Measurements from ENCODE around the gene EFEMP2. TPM values are rescaled to one million over a fixed set of nuclear protein-coding genes. Genes with fewer than 3 reads are reported as not detected.

EFEMP2 gene
- total RNA-seq, 1 experiment from 2014 or later = 1.4 TPM

GRCh38 chr11:65921033-65921555 lies 48.5 kb upstream of the EFEMP2 start:
- TF ChIP-seq, protein P1, sequence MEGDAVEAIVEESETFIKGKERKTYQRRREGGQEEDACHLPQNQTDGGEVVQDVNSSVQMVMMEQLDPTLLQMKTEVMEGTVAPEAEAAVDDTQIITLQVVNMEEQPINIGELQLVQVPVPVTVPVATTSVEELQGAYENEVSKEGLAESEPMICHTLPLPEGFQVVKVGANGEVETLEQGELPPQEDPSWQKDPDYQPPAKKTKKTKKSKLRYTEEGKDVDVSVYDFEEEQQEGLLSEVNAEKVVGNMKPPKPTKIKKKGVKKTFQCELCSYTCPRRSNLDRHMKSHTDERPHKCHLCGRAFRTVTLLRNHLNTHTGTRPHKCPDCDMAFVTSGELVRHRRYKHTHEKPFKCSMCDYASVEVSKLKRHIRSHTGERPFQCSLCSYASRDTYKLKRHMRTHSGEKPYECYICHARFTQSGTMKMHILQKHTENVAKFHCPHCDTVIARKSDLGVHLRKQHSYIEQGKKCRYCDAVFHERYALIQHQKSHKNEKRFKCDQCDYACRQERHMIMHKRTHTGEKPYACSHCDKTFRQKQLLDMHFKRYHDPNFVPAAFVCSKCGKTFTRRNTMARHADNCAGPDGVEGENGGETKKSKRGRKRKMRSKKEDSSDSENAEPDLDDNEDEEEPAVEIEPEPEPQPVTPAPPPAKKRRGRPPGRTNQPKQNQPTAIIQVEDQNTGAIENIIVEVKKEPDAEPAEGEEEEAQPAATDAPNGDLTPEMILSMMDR (IDR thresholded peaks at IDR 0.05; ENCODE audit: insufficient read depth in 1 of 2, low read depth in 1 of 2, low read length in 1 of 2, severe bottlenecking in 1 of 2, unreplicated experiment in 1 of 2) = no peak
- H3K4me3 ChIP-seq (ENCODE audit: low read depth, low read length) = no peak overlapping the region
- H3K9me3 ChIP-seq = no peaks in the 10 kb centered on the region
- Mint-ChIP-seq H3K4me1 (ENCODE audit: low read depth, unreplicated experiment) (no peaks in the 10 kb centered on the region), H3K9me3 (ENCODE audit: unreplicated experiment) (no peaks in the 10 kb centered on the region), H3K27me3 (ENCODE audit: insufficient read depth, unreplicated experiment) (no peaks in the 10 kb centered on the region), H3K27ac (ENCODE audit: unreplicated experiment) (no peak overlapping the region), H3K4me3 (ENCODE audit: unreplicated experiment) (peak overlapping the region; percentile 90), H3K36me3 (ENCODE audit: insufficient read depth, unreplicated experiment) (peaks cover 19% of the 10 kb centered on the region)
- no peak for DNase-seq
- intact Hi-C loops (cut with micrococcal nuclease; ENCODE audit: unreplicated experiment) = no loop called here
- ChIA-PET CTCF (interaction anchor here (0.7 kb wide), 2 partner anchors 89 to 497 kb away, joined by 4 to 5 read pairs; no protein-coding TSS in a partner anchor), POLR2A (no interaction called here)
- peaks cover 15% of the 10 kb centered on the region for H3K4me1 ChIP-seq
- no TSS peak for BruUV-seq (replicated peaks)
- H3K27me3 ChIP-seq (replicated peaks; ENCODE audit: control insufficient read depth, insufficient read depth, low read length) = no peaks in the 10 kb centered on the region
- no peaks in the 10 kb centered on the region; the same call in 1 of the 2 replicates for H3K36me3 ChIP-seq (ENCODE audit: control insufficient read depth, insufficient read depth, low read length)

- Mint-ChIP-seq H3K36me3 (ENCODE audit: insufficient read depth, unreplicated experiment) (peaks cover 19% of the 10 kb centered on the region), H3K4me1 (ENCODE audit: low read depth, unreplicated experiment) (no peaks in the 10 kb centered on the region), H3K4me3 (ENCODE audit: unreplicated experiment) (peak overlapping the region; percentile 90), H3K9me3 (ENCODE audit: unreplicated experiment) (no peaks in the 10 kb centered on the region), H3K27ac (ENCODE audit: unreplicated experiment) (no peak overlapping the region), H3K27me3 (ENCODE audit: insufficient read depth, unreplicated experiment) (no peaks in the 10 kb centered on the region)
- ChIA-PET CTCF (interaction anchor here (0.7 to 1.3 kb wide), 2 partner anchors 30 to 90 kb away, joined by 4 read pairs; partner anchors contain the start of gene CCDC85B), POLR2A (no interaction called here)
- DNase-seq = no peak
- H3K4me3 ChIP-seq (ENCODE audit: low read depth, low read length) = peak overlapping the region; percentile 95
- peaks cover 15% of the 10 kb centered on the region for H3K4me1 ChIP-seq
- intact Hi-C loops (cut with micrococcal nuclease; ENCODE audit: unreplicated experiment) = no loop called here
- no peaks in the 10 kb centered on the region; the same call in 1 of the 2 replicates for H3K36me3 ChIP-seq (ENCODE audit: control insufficient read depth, insufficient read depth, low read length)
- H3K9me3 ChIP-seq = no peaks in the 10 kb centered on the region
- H3K27me3 ChIP-seq (replicated peaks; ENCODE audit: control insufficient read depth, insufficient read depth, low read length) = no peaks in the 10 kb centered on the region
- no TSS peak for BruUV-seq (replicated peaks)
- TF ChIP-seq, protein P1 (IDR thresholded peaks at IDR 0.05; ENCODE audit: insufficient read depth in 1 of 2, low read depth in 1 of 2, low read length in 1 of 2, severe bottlenecking in 1 of 2, unreplicated experiment in 1 of 2) = no peak
Observed at GRCh38 chr11:65920372-65920802, 47.8 kb upstream of the EFEMP2 start.

GRCh38 chr11:65919573-65920371 lies 47.2 kb upstream of the EFEMP2 start:
- peak overlapping the region; percentile 90 for H3K4me3 Mint-ChIP-seq (ENCODE audit: unreplicated experiment)
- H3K4me1 Mint-ChIP-seq (ENCODE audit: low read depth, unreplicated experiment) = no peaks in the 10 kb centered on the region
- POLR2A ChIA-PET = no interaction called here
- TF ChIP-seq, protein P1 (IDR thresholded peaks at IDR 0.05; ENCODE audit: insufficient read depth in 1 of 2, low read depth in 1 of 2, low read length in 1 of 2, severe bottlenecking in 1 of 2, unreplicated experiment in 1 of 2) = no peak
- H3K4me1 ChIP-seq = peaks cover 15% of the 10 kb centered on the region
- H3K4me3 ChIP-seq (ENCODE audit: low read depth, low read length) = peak overlapping the region; percentile 95
- no peaks in the 10 kb centered on the region for H3K27me3 ChIP-seq (replicated peaks; ENCODE audit: control insufficient read depth, insufficient read depth, low read length)
- DNase-seq = peak in 1 of 2 experiments; percentile 51
- H3K9me3 Mint-ChIP-seq (ENCODE audit: unreplicated experiment) = no peaks in the 10 kb centered on the region
- H3K9me3 ChIP-seq = no peaks in the 10 kb centered on the region
- BruUV-seq (replicated peaks) = no TSS peak
- H3K36me3 ChIP-seq (ENCODE audit: control insufficient read depth, insufficient read depth, low read length) = no peaks in the 10 kb centered on the region; the same call in 1 of the 2 replicates
- CTCF ChIA-PET = interaction anchor here (1.3 kb wide), 1 partner anchor 29 kb away, joined by 4 read pairs; the partner anchor contains the start of gene CCDC85B
- H3K36me3 Mint-ChIP-seq (ENCODE audit: insufficient read depth, unreplicated experiment) = peaks cover 19% of the 10 kb centered on the region
- peak overlapping the region; percentile 75 for H3K27ac Mint-ChIP-seq (ENCODE audit: unreplicated experiment)
- H3K27me3 Mint-ChIP-seq (ENCODE audit: insufficient read depth, unreplicated experiment) = no peaks in the 10 kb centered on the region
- intact Hi-C loops (cut with micrococcal nuclease; ENCODE audit: unreplicated experiment) = loop anchor here (2.0 to 5.0 kb wide), 2 partner anchors 29 to 43 kb away; partner anchors contain the start of genes CCDC85B and SART1
